HepG2 (cell line): ENCODE data around the gene DTYMK. TPM values are rescaled to one million over a fixed set of nuclear protein-coding genes. Genes with fewer than 3 reads are reported as not detected.

Experiments
- ATF1 ChIP-seq: IDR thresholded peaks from 2 replicates; pipeline ENCODE4 v1.6.1; 2016; ENCODE audit warnings: mild to moderate bottlenecking, control low read depth
- GPN1 ChIP-seq: sonication (generic); formaldehyde crosslinking; IDR thresholded peaks from 2 replicates; pipeline ENCODE4 v1.5.1; 2020; ENCODE audit warnings: missing genetic modification reagents, borderline replicate concordance
- KMT2A ChIP-seq: sonication (generic); formaldehyde crosslinking; IDR thresholded peaks from 2 replicates; pipeline ENCODE4 v1.4.0; 2020; ENCODE audit warnings: missing genetic modification reagents
- SP140L ChIP-seq: sonication (generic); formaldehyde crosslinking; IDR thresholded peaks from 2 replicates; pipeline ENCODE4 v1.4.0; 2020; ENCODE audit warnings: missing genetic modification reagents, borderline replicate concordance
- YEATS4 ChIP-seq: sonication (generic); formaldehyde crosslinking; IDR thresholded peaks from 2 replicates; pipeline ENCODE4 v1.4.0; 2020; ENCODE audit warnings: missing genetic modification reagents, borderline replicate concordance
- ZC3H4 ChIP-seq: sonication (generic); formaldehyde crosslinking; IDR thresholded peaks from 2 replicates; pipeline ENCODE4 v1.4.0; 2020; ENCODE audit warnings: missing genetic modification reagents, borderline replicate concordance
- ZMYM4 ChIP-seq: sonication (generic); formaldehyde crosslinking; IDR thresholded peaks from 2 replicates; pipeline ENCODE4 v1.8.1; 2023; ENCODE audit warnings: mild to moderate bottlenecking, missing genetic modification reagents
- ZNF124 ChIP-seq: sonication (generic); formaldehyde crosslinking; IDR thresholded peaks from 2 replicates; pipeline ENCODE4 v1.4.0; 2020; ENCODE audit warnings: missing genetic modification reagents
- ZNF329 ChIP-seq: sonication (generic); formaldehyde crosslinking; IDR thresholded peaks from 2 replicates; pipeline ENCODE4 v1.9.0; 2021; ENCODE audit warnings: low read depth, mild to moderate bottlenecking, missing genetic modification reagents
- ZNF878 ChIP-seq: sonication (generic); formaldehyde crosslinking; IDR thresholded peaks from 2 replicates; pipeline ENCODE4 v1.8.1; 2023; ENCODE audit warnings: mild to moderate bottlenecking, missing genetic modification reagents, moderate library complexity
- polyA plus RNA-seq, 8 experiments: library from polyadenylated mRNA; depleted of rRNA in 3 of 8; stranded (reverse) in 7 of 8; unstranded in 1 of 8; fragments of >200 nt; fragmentation: Illumina TruSeq in 4 of 8; extraction: Trizol in 4 of 8; gene quantifications; 2 replicates each; pipeline versions ENCODE4 v1.2.1 to v1.2.3, GENCODE V29; 2011 to 2016; ENCODE audit warnings: low read depth in 4 of 8, missing spikeins in 1 of 8, mixed read lengths in 1 of 8; ENCODE audit not compliant: insufficient read depth in 1 of 8
- total RNA-seq, 5 experiments: library from RNA; depleted of rRNA; stranded (reverse); fragments of >200 nt; fragmentation: Illumina TruSeq; extraction: Trizol; gene quantifications; 2 replicates each; pipeline ENCODE4 v1.2.3, GENCODE V29; 2016; ENCODE audit warnings: low read depth in 1 of 5
- TF ChIP-seq, protein P1 (sequence below): sonication (generic); formaldehyde crosslinking; IDR thresholded peaks from 2 replicates; pipeline ENCODE4 v1.4.0; 2020; ENCODE audit warnings: missing genetic modification reagents
- TF ChIP-seq, protein P2 (sequence below): sonication (generic); formaldehyde crosslinking; IDR thresholded peaks from 2 replicates; pipeline ENCODE4 v1.4.0; 2020; ENCODE audit warnings: missing genetic modification reagents, mild to moderate bottlenecking, borderline replicate concordance
- TF ChIP-seq, protein P3 (sequence below): IDR thresholded peaks from 2 replicates; pipeline ENCODE4 v1.6.1; 2012; ENCODE audit warnings: low read depth, low read length, improper control_type of control experiment
- TF ChIP-seq, protein P4 (sequence below): IDR thresholded peaks from 2 replicates; pipeline ENCODE4 v1.6.1; 2012; ENCODE audit warnings: low read length, improper control_type of control experiment

DTYMK gene
- total and polyA plus RNA-seq, 2 of the 13 experiments (the other 11 are each of a cell fraction or from before 2014, with no cell fraction given): 57.5 to 134 TPM

DNA sequence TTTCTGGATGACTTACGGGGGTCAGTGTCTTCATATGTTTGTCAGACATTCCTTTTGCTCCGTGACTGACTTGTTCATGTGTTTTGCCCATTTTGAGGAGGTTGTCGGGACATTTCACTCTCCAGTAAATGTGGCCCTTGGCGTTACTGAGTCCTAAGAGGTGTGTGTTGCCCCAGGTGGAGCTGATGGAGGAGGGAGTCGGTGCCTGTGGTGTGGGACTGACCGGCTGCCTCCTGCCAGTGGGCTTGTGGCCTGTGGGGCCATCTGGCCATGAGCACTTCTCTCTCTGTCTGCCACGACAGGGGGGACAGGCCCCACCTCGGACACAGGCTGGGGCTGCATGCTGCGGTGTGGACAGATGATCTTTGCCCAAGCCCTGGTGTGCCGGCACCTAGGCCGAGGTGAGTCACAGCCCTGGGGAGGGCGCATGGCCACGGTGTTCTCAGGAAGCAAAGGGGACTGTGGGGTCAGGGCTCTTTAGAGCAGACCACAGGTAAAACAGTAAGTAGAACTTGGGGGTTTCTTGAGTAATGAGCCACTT is 33.3 kb downstream of the DTYMK start (continued):
- TF ChIP-seq ZMYM4 (CRISPR knock-in tag) (no peak), ZC3H4 (no peak), YEATS4 (CRISPR knock-in tag) (peak; percentile 87; the same call in 1 of the 2 replicates), ZNF124 (CRISPR knock-in tag) (peak; percentile 76; the same call in 1 of the 2 replicates), ZNF329 (CRISPR knock-in tag) (no peak), ATF1 (CRISPR knock-in tag) (no peak), SP140L (CRISPR knock-in tag) (no peak), GPN1 (no peak), ZNF878 (CRISPR knock-in tag) (no peak), KMT2A (CRISPR knock-in tag) (peak; percentile 84)
- TF ChIP-seq, protein P1, sequence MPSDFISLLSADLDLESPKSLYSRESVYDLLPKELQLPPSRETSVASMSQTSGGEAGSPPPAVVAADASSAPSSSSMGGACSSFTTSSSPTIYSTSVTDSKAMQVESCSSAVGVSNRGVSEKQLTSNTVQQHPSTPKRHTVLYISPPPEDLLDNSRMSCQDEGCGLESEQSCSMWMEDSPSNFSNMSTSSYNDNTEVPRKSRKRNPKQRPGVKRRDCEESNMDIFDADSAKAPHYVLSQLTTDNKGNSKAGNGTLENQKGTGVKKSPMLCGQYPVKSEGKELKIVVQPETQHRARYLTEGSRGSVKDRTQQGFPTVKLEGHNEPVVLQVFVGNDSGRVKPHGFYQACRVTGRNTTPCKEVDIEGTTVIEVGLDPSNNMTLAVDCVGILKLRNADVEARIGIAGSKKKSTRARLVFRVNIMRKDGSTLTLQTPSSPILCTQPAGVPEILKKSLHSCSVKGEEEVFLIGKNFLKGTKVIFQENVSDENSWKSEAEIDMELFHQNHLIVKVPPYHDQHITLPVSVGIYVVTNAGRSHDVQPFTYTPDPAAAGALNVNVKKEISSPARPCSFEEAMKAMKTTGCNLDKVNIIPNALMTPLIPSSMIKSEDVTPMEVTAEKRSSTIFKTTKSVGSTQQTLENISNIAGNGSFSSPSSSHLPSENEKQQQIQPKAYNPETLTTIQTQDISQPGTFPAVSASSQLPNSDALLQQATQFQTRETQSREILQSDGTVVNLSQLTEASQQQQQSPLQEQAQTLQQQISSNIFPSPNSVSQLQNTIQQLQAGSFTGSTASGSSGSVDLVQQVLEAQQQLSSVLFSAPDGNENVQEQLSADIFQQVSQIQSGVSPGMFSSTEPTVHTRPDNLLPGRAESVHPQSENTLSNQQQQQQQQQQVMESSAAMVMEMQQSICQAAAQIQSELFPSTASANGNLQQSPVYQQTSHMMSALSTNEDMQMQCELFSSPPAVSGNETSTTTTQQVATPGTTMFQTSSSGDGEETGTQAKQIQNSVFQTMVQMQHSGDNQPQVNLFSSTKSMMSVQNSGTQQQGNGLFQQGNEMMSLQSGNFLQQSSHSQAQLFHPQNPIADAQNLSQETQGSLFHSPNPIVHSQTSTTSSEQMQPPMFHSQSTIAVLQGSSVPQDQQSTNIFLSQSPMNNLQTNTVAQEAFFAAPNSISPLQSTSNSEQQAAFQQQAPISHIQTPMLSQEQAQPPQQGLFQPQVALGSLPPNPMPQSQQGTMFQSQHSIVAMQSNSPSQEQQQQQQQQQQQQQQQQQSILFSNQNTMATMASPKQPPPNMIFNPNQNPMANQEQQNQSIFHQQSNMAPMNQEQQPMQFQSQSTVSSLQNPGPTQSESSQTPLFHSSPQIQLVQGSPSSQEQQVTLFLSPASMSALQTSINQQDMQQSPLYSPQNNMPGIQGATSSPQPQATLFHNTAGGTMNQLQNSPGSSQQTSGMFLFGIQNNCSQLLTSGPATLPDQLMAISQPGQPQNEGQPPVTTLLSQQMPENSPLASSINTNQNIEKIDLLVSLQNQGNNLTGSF (CRISPR knock-in tag): no peak
- TF ChIP-seq, protein P2, sequence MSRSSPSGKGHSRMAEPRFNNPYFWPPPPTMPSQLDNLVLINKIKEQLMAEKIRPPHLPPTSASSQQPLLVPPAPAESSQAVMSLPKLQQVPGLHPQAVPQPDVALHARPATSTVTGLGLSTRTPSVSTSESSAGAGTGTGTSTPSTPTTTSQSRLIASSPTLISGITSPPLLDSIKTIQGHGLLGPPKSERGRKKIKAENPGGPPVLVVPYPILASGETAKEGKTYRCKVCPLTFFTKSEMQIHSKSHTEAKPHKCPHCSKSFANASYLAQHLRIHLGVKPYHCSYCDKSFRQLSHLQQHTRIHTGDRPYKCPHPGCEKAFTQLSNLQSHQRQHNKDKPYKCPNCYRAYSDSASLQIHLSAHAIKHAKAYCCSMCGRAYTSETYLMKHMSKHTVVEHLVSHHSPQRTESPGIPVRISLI (CRISPR knock-in tag): peak; percentile 16; the same call in 1 of the 2 replicates
- TF ChIP-seq, protein P3, sequence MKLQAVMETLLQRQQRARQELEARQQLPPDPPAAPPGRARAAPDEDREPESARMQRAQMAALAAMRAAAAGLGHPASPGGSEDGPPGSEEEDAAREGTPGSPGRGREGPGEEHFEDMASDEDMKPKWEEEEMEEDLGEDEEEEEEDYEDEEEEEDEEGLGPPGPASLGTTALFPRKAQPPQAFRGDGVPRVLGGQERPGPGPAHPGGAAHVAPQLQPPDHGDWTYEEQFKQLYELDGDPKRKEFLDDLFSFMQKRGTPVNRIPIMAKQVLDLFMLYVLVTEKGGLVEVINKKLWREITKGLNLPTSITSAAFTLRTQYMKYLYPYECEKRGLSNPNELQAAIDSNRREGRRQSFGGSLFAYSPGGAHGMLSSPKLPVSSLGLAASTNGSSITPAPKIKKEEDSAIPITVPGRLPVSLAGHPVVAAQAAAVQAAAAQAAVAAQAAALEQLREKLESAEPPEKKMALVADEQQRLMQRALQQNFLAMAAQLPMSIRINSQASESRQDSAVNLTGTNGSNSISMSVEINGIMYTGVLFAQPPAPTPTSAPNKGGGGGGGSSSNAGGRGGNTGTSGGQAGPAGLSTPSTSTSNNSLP: no peak
- TF ChIP-seq, protein P4, sequence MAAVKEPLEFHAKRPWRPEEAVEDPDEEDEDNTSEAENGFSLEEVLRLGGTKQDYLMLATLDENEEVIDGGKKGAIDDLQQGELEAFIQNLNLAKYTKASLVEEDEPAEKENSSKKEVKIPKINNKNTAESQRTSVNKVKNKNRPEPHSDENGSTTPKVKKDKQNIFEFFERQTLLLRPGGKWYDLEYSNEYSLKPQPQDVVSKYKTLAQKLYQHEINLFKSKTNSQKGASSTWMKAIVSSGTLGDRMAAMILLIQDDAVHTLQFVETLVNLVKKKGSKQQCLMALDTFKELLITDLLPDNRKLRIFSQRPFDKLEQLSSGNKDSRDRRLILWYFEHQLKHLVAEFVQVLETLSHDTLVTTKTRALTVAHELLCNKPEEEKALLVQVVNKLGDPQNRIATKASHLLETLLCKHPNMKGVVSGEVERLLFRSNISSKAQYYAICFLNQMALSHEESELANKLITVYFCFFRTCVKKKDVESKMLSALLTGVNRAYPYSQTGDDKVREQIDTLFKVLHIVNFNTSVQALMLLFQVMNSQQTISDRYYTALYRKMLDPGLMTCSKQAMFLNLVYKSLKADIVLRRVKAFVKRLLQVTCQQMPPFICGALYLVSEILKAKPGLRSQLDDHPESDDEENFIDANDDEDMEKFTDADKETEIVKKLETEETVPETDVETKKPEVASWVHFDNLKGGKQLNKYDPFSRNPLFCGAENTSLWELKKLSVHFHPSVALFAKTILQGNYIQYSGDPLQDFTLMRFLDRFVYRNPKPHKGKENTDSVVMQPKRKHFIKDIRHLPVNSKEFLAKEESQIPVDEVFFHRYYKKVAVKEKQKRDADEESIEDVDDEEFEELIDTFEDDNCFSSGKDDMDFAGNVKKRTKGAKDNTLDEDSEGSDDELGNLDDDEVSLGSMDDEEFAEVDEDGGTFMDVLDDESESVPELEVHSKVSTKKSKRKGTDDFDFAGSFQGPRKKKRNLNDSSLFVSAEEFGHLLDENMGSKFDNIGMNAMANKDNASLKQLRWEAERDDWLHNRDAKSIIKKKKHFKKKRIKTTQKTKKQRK: no peak
